T-helper 2 cell (primary cell): ENCODE measurements around the gene SSBP1.
A peak's percentile ranks its signal among the peaks of the same experiment; 100 is the strongest.
"Not testable (repeated sequence)": the region's sequence is repeated elsewhere in the genome, so short reads cannot be mapped to it uniquely, and the experiment has no call there.

Experiments used
- DNase-seq, 5 experiments: peaks; one replicate each; pipeline versions ENCODE4 v3.0.0 to v3.0.0-alpha.2; 2012 to 2022
- total RNA-seq, 2 donors: gene quantifications; one replicate each; lab custom pipeline; 2026; lab: John Stamatoyannopoulos, UW

The SSBP1 gene, protein sequence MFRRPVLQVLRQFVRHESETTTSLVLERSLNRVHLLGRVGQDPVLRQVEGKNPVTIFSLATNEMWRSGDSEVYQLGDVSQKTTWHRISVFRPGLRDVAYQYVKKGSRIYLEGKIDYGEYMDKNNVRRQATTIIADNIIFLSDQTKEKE
- total RNA-seq, result 56.4 to 70.6 reads per million in 2 donors

DNA sequence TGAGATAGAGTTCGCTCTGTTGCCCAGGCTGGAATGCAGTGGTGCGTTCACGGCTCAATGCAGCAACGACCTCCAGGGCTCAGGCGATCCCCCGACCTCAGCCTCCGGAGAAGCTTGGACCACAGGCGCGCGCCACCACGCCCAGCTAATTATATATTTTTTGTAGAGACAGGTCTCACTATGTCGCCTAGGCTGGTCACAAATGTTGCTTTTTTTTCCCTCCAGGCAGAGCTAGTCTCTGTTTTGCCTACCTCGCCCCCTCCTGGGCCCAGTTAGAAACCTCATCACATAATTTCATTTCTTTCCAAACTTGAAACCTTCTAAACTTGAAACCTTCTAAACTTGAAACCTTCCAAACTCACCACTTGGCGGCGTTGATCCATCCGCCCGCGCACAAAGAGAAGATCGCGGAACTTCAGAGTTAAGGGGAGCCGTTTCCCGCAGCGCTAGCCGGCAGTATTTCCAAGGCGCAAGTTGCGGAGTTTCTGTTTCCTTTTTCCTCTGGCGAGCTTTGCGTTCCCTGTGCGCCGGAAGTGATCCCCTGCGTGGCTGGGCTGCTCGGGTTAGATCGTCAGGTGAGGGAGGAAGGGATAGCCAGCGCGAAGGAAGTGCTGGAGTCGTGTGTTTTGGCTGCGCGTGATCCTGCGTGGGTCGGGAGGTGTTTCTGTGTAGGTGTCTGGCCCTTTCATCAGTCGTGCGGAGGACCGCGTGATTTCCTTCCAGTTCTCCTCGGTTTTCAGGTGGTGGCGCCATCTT lies at the start of gene SSBP1:
Gene SSBP1 (plus strand): TSS at position 523 of the 756 bp plus-strand sequence. CDS start 809 bp downstream, outside the sequence.
- peak; percentile 65 to 99 (median 88) for DNase-seq

DNA sequence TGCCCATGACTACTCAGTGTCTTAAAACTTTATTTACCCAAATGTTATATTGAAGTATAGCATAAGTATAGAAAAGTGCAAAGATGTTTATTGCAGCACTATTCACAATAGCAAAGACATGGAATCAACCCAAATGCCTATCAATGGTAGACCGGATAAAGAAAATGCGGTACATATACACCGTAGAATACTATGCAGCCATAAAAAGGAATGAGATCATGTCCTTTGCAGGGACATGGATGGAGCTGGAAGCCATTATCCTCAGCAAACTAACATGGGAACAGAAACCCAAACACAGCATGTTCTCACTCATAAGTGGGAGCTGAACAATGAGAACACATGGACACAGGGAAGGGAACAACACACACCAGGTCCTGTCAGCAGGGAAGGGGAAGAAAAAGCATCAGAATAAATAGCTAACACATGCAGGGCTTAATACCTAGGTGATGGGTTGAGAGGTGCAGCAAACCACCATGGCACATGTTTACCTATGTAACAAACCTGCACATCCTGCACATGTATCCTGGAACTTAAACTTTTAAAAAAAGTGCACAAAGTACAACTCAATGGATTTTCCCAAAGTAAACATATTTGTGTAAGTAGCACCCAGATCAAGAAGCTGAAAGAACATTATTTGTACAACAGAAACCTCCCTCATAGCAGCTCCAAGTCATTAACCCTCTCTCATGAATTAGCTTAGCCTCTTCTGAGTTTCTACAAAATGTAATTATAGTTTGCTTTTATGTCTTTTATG lies 48.9 kb upstream of the SSBP1 start:
- not testable (repeated sequence) for DNase-seq

DNA sequence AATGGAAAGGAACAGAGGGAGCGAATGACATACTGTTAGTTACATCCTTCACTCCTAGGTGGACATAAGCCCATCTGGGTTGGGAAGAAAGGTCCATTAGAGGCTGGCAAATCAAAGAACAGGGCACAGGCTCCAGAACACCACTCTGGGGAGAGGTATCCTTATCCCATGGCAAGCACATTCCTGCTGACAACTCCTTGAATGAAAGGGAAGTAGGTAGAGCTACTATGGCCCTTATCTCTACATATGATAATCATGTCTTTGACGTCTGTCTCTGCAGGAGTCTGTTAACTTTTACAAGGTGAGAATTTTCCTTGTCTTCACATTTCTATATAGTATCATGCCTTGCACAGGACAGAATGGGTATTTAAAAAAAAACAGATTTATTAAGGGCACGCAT lies 46.6 kb upstream of the SSBP1 start:
- DNase-seq, result no peak

DNA sequence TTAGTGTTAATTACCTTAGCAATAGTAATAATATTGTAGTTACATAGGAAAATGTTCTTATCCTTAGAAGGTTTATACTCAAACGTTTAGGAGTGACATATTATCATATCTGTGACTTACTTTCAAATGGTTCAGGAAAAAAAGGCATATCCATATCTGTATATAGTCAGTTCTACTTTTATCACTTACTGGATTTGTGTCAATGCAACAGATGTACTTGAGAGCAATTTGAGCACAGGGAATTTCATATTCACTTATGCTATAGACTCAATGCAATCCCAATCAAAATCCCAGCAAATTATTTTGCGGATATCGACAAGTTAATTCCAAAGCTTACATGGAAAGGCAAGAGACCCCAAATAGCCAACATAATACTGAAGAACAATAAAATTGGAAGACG lies 46.2 kb upstream of the SSBP1 start:
- no peak for DNase-seq

DNA sequence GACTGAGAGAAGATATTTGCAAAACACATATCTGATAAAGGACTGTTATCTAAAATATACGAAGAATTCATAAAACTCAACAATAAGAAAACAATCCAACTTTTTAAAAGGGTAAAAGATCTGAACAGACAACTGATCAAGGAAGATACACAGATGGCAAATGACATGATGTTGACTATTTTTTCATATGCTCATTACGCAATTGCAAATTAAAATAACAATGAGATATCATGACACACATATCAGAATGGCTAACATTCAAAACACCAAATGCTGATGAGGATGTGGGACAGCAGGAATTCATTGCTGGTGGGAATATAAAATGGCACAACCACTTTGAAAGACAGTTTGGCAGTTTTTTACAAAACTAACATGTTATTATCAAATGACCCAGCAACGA lies 45.1 kb upstream of the SSBP1 start:
- no peak for DNase-seq

DNA sequence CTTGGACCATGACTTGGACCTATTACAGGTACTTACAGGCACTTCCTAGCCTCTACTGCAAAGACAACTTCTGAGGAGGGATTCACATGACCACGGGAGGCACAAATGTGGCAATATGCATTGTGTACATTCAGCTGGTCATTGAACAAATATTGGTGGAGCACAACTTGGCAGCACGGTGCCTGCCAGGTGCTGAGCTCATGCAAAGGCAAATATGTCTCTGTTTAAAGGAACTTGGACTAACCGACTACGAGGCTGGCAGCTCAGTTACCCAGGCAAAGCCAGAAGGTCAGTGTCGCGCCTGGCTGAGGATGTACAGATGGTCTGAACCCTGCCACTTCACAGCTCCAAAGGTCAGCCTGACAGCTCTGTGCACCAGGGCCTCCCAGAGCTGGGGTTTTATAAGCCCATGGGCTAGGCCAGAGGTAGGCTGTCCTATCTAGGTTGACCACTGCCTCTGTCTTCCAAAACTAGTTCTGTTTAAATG lies 42.3 kb upstream of the SSBP1 start:
- DNase-seq, result no peak

DNA sequence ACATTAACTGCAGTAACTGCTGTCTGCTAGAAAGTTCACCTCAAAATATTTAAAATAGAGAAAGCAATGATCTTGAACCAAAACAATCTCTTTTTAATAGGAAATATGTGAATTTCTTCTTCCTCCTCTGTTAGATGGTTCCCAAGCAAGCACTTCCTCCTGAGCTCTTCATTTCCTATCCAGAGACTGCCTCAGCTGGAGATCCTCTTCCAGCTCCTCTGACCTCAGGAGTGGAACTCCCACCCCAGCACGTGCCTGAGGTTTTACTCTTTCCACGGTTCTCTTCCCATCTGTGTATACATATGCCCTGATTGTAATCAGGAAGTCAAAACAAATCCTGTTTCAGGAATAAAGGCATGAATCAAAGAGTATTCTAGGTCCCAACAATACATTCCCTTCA lies 41.8 kb upstream of the SSBP1 start:
- no peak for DNase-seq

DNA sequence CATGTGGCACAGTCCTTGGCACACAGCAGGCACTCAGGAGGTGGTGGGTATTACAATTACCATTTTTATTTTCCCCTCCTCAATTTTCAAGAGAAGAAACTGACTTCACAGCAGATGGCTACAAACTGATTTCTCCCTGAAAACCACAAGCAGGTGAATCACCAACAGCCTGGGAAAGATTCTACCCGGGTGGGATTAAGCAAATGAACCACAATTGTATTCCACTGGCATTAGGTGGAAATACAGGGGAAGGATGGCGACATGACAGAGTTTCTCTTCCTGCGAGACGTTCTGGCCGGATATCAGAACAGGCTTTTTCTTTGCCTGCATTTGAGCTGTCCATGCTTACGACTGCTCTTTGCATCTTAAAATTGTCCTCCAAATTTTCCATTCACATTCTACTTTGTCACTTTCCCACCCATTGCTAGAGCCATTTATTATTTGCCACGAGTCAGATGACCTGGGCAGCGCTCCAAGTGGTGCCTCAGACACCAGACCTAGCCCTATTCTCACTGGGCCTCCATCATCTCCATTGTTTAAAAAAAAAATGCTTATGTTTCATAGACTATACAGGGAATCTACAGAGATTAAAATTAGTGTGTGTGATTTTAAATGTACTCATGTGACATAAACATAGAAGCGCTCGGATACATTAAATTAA lies 40.8 kb upstream of the SSBP1 start:
- DNase-seq, result no peak

DNA sequence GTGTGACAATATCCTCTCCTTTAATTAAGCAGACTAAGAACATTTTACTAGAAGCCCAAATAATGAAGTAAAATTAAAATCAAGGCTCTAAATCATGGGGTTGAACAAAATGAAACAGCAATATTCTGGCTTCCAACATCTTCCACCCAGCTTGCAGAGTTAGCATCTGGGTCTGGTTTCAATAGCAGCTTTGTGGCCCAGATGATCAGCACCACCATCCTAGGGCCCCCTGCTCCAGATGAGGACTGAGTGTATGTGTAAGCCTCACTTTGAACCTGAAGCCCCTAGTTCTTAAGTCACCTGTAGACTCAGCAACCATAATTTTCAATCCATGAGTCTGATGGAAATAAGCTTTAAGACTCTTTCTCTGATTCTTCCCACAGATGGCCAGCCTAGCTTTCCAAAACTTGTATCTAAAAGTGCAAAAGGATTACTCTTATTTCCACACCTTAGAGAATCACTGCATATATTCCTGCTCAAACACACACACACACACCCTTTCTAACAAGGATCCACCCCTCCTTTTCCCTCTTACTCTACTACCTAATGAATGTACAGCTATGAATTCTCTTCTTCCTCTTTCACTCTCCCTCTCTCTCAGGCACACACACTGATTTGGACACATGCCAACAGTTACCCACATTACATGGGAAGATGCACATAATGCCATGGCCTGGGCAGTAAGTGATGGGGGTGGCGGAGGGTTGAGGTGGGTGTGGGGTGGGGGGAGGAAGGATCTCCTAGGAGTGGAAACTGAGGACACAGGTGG lies 39.7 kb upstream of the SSBP1 start:
- no peak for DNase-seq

DNA sequence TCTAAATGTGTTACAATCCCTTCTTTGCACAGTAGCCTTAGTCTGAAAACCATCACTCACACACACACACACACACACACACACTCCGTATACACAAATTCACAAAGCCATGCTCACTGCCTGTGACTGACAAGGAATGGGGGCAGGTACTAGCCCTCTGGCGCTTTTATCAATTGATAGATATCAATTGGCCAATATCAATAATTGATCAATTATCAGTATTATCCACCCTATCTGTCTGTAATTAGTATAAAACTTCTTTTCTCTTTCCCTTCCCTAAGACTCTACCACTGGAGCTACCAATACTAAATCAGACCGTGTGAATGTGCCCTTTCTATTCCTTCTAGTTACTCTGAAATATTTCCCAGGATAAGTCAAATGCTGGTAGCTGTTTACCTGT lies 38.3 kb upstream of the SSBP1 start:
- no peak for DNase-seq

DNA sequence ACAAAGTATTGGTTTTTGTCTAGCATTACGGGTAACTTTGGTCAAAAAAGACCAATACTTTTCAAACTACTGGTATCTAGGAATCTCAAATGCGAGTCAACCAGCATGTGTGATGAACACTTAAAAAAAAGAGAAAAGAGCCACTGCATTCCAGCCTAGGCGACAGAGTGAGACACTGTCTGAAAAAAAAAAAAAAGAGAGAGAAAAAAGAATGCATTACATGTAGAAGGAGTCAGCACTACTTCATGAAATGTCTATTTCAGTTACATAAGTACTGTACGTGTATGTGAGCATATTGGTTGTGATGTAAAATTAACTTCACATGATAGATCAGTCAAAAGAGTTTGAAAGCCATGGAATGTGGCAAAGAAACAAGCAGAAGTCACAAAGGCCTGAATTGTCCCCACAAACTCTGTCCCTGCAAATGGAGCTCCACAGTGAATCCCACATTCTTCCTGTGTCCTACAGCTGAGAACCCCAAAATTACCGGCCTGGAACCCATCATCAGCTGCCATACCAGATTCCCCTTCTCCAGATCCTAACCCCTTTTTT lies 37.8 kb upstream of the SSBP1 start:
- DNase-seq, result no peak

DNA sequence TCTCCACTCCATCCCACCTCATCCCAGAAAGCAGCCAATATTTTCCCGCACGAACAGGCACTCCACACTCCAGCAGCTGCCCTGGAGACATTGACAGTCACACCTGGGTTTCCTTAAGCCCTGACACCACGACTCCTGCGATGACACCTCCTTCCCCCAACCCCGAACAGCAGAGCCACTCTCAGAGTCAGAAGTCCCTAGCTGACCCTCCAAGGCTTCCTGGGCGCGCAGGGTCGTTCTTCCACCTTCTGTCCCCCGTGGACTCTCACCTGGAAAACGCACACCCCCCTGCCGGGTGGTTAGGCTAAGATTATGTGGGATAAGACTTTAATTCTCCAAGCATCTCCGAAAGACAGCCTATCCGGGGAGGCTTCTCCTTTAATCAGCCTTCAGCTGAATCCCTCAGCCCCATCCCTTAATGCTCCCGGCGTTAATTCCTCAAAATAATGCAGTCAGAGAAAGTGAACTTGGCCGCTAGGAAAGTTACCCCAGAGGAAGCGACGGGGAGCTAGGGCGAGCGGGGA lies 37.2 kb upstream of the SSBP1 start:
- DNase-seq, result no peak

DNA sequence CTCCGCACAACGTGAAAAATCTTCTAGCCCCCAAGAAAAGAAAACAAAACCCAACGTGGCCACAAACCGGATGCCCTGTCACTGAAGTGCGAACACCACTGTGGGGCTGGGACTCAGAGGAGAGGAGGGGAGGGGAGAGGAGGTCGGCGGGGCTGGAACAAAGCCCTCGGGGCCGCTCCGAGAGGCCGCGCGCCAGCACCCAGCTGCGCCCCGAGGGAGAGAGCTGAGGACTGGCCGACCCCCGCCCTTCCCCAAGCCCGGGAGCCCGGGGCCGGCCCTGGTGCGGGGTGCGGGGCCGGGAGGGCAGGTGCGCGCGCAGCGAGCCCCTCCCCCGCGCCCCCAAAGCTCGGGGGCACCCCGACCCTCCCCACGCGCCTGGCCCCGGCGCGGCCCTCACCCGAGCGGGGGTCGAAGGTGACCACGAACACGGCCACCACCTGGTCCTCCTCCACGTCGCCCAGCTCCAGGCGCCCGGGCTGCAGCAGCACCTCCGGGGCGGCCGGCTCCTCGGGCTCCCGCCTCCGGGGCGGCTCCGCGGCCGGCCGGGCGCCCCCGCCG lies 36.6 kb upstream of the SSBP1 start:
- DNase-seq, result peak; percentile 32 to 83 (median 64)

DNA sequence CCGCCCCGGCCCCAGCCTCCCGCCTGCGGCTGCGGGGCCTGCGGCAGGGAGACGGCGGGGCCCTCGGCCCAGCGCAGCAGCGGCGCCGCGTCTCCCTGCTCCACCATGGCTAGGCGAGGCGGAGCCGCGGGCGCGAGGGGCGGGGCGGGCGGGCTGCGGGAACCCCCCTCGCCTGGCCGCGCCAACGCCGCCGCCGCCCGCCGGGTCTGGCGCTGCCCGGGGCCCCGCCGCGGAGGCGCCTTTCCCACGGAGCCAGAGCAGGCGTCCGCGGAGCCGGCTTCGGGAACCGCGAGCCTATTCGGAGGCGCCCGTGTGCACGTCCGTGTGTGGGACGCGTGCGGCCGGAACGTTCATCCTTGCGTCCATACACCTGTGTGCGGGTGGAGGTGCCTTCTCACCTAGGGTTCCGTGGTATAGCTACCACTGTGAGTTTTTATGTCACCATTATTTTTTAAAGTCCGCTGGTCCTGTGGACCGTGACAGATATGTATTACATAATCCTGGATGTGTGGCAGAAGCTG lies 36.1 kb upstream of the SSBP1 start, which contains the start of gene DENND11:
Gene DENND11 (minus strand): TSS at position 120 of the 521 bp plus-strand sequence. CDS start 13 bp downstream, at position 107.
- DNase-seq, result peak; percentile 32 to 67 (median 50)

DNA sequence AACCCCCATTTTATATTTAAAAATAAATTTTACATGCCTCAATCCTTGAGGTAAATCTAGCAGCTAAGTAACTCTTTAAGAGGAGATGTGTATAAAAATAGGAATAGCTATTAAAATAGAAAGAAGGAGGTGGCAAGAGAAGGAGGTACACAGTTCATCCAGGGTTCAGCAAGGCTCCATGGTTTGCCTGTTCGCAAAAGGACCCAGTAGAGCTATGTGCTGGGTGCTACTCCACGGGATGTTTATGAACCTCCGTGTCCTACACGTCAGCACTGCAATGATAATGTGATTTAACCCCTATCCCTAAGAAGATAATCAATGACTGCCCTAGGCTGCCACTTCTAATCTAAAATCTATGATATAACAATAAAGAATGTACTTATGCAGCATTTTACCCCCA lies 35.3 kb upstream of the SSBP1 start:
- DNase-seq, result no peak

DNA sequence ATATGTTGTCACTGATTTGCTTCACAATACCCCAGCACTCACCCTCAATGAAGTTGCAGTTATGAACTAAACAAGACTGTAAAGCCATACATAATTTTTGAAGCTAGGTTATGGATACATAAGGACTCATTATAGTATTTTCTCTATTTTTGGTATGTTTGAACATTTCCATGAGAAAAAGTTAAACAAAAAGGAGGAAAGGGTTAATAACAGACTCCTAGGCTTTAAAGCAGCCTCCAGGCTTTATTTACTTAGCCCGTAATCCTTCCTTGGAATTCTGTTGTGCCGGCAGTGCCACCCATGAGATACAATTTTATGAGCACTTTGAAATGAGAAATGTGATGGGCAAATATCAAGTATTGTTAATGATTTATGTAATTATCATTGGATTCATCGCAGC lies 34.0 kb upstream of the SSBP1 start:
- no peak for DNase-seq

DNA sequence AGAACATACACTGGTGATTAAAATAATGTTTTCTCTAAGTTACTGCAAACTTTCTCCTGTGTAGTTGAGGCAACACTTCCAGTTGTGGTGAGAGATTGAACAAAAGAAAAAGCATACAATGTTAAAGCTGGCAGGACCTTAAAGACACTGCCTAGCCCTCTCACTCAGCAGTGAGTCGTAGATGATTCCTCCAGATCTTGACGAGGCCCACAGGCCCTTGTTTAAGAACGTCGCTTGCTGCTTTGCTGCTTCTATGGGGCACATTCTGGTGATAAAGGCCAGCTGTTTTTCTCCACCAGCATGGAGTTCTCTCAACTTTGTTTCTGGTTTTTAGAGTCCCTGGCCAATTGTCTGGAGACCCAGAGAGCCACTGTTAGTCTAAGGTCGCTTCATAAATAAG lies 33.4 kb upstream of the SSBP1 start:
- DNase-seq, result no peak

DNA sequence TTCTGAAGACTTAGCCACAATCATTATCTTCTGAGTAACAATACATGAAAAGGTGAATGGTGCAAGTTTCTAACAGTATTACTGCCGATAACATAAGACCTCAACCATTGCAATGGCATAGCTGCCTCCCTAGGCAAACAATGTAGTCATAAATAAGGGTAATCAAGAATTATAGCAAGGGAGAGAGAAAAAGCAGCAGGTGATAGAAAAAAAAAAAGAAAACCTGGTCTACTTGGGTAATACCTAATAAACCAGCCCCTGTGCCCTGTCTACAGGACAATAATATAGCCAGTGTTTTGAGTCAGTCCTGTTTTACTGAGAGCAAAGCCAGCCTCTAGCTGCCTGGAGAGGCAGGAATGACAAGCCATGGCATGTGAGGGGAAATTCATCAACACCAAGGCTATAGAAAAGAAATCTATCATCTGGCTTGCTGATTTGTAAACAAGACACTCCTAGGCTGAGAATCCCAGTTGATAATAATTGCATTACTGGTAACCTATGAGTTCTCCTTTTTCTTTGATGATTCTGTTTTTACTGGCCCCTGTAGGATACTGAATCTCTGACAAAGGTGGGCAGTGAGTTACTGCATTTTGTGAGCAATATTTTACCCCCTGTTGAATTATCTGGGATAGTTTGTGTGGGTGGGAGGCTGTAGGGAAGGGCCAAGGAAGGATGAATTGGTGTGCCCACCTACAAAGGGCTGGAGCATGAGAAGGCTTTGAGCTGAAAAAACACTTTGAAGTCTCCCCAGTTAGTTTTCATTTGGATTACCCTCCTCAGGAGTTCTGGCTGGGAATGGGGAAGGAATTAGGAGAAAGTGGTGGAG lies 31.7 kb upstream of the SSBP1 start:
- DNase-seq, result no peak

DNA sequence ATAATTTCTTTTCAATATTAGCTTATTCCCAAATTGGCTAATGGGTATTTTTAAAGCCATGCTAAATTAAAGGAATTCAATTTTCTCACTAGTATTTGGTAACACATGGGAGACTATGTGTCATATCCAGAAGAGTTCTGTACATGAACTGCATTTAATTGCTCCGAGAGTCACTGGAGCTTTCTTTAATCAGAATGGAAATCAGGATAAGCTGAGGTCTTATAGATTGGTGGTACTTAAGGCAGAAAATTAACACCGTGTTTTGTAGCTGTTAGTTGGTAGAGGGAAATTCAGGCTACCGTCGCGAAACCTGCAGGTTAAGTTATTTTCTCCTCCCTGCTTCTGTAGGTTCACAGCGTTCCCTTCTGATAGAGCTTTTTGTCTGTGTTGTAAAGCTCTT lies 29.8 kb upstream of the SSBP1 start, which contains the start of gene WEE2:
Gene WEE2 (plus strand): TSS at position 3 of the 400 bp plus-strand sequence. CDS start 406 bp downstream, outside the sequence.
- no peak for DNase-seq

DNA sequence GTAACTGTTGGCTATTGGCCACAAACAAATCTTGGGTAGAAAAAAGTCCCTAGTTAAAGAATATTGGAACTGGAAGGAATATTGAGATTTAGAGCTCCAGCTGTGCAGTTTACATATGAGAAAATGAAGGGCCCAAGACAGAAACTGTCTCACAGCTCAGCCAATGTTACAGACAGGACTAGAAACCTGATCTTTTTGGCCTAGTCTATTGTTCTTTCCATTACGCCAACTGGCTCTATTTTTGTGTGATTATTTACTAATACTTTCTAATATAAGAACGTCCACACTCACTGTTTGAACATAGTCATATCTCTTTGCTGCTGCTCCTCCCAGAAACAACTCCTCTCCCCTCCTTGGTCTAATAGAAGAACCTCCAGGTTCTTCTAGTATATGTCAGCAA lies 28.8 kb upstream of the SSBP1 start:
- no peak for DNase-seq
